Thoracic aorta (tissue), 2 donors: Measurements from ENCODE around the gene THUMPD1. TPM values are rescaled to one million over a fixed set of nuclear protein-coding genes. Genes with fewer than 3 reads are reported as not detected.

Source experiments
- ATAC-seq: fragments of 150-250 bp; one replicate; pipeline ENCODE4 v1.8.0; 2017; ENCODE audit warnings: low read depth; ENCODE audit not compliant: insufficient number of reproducible peaks, low FRiP score
- DNase-seq: peaks from one replicate; pipeline ENCODE4 v3.0.0-alpha.2; 2020; ENCODE audit warnings: low spot score
- H3K27ac ChIP-seq, 2 donors: fragments of 200-600 bp; sonication (generic); 1 replicate in 1 of 2; 2 replicates in 1 of 2; pipeline ENCODE4 v1.5.1; 2016; ENCODE audit warnings: mild to moderate bottlenecking in 2 of 2, moderate library complexity in 2 of 2
- H3K27me3 ChIP-seq: fragments of 200-600 bp; sonication (generic); replicated peaks from 2 replicates; pipeline ENCODE4 v1.6.0; 2016; ENCODE audit warnings: mild to moderate bottlenecking; ENCODE audit not compliant: insufficient read depth
- H3K36me3 ChIP-seq: fragments of 200-600 bp; sonication (generic); one replicate; pipeline ENCODE4 v1.5.1; 2016
- H3K4me1 ChIP-seq, 2 donors: fragments of 200-600 bp; sonication (generic); 1 replicate in 1 of 2; 2 replicates in 1 of 2; pipeline versions ENCODE4 v1.5.1 to v1.6.0; 2016; ENCODE audit warnings: low read depth in 2 of 2, mild to moderate bottlenecking in 1 of 2; ENCODE audit not compliant: control insufficient read depth in 1 of 2
- H3K4me3 ChIP-seq: fragments of 200-600 bp; sonication (generic); 2 replicates; pipeline ENCODE4 v1.5.1; 2016; ENCODE audit warnings: mild to moderate bottlenecking
- H3K9me3 ChIP-seq: fragments of 200-600 bp; sonication (generic); 2 replicates; pipeline ENCODE4 v1.5.1; 2016
- total RNA-seq, 2 donors: library from RNA; depleted of rRNA; stranded (reverse); fragments of >200 nt; gene quantifications; one replicate each; pipeline versions ENCODE4 v1.1.0 to v1.2.3, GENCODE V29; 2016
- TF ChIP-seq, protein P1 (sequence below): fragments of 200-600 bp; sonication (generic); IDR thresholded peaks from one replicate; pipeline ENCODE4 v1.5.1; 2019; ENCODE audit warnings: antibody characterized with exemption

THUMPD1 gene
- total RNA-seq, 2 donors from 2014 or later: 64.5 to 73.2 TPM

DNA sequence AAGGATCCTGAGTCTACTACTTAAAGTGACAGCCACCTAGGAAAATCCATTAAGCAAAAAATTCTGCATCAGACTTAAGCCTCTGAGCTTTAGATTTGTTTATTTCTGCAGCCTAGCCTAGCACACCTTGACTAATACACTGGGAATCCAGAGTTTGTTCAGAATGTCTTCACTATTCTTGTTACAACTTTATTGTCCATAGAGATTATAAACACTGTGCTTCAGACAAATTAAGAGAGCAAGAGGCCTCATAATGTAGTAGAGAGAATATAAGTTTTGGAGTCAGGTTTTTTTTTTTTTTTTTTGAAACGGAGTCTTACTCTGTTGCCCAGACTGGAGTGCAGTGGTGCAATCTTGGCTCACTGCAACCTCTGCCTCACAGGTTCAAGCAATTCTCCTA is 8.9 kb upstream of the THUMPD1 start:
- Histone ChIP-seq H3K27ac (no peak overlapping the region), H3K27me3 (no peaks in the 10 kb centered on the region), H3K4me1 (no peaks in the 10 kb centered on the region), H3K4me3 (no peak overlapping the region), H3K9me3 (no peaks in the 10 kb centered on the region), H3K36me3 (no peaks in the 10 kb centered on the region)
- no peak for ATAC-seq
- DNase-seq: no peak
- TF ChIP-seq, protein P1, sequence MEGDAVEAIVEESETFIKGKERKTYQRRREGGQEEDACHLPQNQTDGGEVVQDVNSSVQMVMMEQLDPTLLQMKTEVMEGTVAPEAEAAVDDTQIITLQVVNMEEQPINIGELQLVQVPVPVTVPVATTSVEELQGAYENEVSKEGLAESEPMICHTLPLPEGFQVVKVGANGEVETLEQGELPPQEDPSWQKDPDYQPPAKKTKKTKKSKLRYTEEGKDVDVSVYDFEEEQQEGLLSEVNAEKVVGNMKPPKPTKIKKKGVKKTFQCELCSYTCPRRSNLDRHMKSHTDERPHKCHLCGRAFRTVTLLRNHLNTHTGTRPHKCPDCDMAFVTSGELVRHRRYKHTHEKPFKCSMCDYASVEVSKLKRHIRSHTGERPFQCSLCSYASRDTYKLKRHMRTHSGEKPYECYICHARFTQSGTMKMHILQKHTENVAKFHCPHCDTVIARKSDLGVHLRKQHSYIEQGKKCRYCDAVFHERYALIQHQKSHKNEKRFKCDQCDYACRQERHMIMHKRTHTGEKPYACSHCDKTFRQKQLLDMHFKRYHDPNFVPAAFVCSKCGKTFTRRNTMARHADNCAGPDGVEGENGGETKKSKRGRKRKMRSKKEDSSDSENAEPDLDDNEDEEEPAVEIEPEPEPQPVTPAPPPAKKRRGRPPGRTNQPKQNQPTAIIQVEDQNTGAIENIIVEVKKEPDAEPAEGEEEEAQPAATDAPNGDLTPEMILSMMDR: no peak

DNA sequence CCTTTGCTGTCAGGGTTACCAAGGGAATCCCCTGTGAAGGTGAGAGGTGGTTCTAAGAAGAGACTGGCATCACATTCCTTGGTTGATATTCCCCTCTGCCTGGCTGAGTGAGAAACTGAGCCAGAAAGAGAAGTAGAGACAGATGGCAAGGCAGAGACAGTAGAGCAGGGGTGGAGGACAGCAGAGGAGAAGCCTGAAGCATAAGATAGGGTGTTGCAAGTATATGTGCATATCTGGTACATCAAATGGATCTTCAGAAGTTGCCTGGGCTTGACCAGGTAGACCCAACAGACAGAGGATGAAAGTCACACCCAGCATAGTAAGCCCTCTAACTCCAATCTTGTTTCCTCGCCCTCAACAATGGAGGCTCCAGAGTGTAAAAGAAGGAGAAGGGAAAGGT is 7.9 kb upstream of the THUMPD1 start:
- Histone ChIP-seq H3K4me1 (no peaks in the 10 kb centered on the region), H3K27me3 (no peaks in the 10 kb centered on the region), H3K36me3 (no peaks in the 10 kb centered on the region), H3K27ac (no peak overlapping the region), H3K9me3 (no peaks in the 10 kb centered on the region), H3K4me3 (no peak overlapping the region)
- ATAC-seq (no peak), DNase-seq (no peak)
- TF ChIP-seq, protein P1: no peak

DNA sequence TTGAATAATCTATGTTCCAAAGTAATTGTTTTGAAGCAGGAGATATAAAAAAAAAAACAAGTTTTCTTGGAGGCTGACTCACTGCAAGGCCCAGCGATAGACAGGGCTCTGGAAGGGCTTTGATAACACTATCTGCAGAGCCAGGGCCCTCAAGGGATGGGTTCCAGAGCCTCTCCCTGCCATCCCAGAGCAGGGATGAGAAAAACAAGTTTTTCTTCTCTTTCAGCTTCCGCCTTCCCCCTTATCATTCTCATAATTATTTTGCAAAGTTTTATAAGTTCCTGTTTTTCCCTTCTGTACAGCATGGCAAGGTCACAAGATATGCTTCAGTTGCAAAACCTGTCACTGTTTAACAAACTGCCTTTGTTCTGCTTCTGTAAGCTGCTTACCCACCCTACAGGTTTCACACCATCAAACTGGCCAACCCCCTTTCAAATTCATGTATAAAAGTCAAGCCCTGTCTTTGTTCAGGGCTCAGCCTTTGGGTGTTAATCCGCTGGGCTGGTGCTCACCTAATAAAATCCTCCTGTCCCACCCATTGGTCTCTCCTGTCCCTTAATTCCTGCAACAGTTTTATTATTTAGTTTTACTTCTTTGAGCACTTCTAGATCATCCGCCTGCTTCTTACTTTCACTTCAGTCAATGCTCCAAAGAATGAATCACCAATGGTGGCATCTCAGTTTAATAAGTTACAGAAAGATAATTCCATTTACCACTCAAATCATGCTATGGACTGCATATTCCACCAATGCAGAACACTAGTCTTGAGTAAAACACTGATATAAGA is 5.6 kb upstream of the THUMPD1 start:
- Histone ChIP-seq H3K4me1 (no peaks in the 10 kb centered on the region), H3K4me3 (no peak overlapping the region), H3K27ac (no peak overlapping the region), H3K27me3 (no peaks in the 10 kb centered on the region), H3K36me3 (no peaks in the 10 kb centered on the region), H3K9me3 (no peaks in the 10 kb centered on the region)
- DNase-seq: no peak
- no peak for ATAC-seq
- TF ChIP-seq, protein P1: no peak

DNA sequence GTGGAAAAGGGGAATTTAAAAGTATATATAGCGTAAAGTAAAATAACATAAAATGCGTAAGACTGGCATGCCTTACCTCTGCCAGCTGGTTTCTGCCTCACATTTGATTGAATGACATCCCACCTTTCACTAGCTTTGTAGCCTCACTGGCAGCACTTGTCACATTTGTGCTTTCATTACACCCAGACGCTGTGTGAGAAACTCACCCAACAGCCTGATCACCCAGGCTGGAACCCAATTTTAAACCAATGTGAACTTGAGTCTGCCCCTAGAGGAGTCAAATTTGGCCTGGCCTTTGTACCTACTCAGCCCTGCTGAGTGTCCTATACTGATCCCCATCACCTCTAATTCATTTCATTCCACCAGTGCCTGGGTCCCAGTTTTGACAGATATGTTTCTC is 4.8 kb upstream of the THUMPD1 start:
- Histone ChIP-seq H3K27me3 (no peaks in the 10 kb centered on the region), H3K36me3 (no peaks in the 10 kb centered on the region), H3K27ac (no peak overlapping the region), H3K4me1 (no peaks in the 10 kb centered on the region), H3K4me3 (no peak overlapping the region), H3K9me3 (no peaks in the 10 kb centered on the region)
- TF ChIP-seq, protein P1: no peak
- ATAC-seq (no peak), DNase-seq (no peak)

DNA sequence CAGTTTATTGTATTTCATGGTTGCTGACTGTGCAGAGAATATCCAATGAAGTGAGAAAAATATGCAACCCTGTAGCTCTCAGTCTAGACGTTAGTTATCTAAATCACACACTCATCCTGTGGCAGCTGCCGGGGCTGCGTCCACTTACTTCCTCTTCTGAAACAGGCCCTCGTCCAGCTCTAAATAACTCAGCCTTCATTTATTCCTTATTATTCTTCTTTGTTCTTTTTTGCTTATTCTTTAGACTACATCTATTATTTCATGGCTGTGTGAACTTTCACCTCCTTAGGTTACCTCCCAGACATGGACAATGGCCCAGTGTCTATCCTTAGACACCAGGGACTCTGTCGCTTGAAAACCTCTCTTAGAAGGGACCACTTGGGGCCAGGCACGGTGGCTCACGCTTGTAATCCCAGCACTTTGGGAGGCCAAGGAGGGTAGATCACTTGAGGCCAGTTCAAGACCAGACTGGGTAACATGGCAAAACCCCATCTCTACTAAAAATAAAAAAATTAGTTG is 3.4 kb upstream of the THUMPD1 start:
- no peak for DNase-seq

More for the DNA sequence above, 3.4 kb upstream of the THUMPD1 start:
- H3K9me3 ChIP-seq: no peaks in the 10 kb centered on the region
- H3K4me3 ChIP-seq: no peak overlapping the region
- ATAC-seq: no peak
- TF ChIP-seq, protein P1: no peak
- H3K27me3 ChIP-seq: no peaks in the 10 kb centered on the region
- H3K27ac ChIP-seq: no peak overlapping the region
- no peaks in the 10 kb centered on the region for H3K36me3 ChIP-seq
- peaks cover 6 to 7% of the 10 kb centered on the region in 2 donors for H3K4me1 ChIP-seq
